Esophagus muscularis mucosa (tissue), 4 donors: ENCODE data around the gene DNAAF5. TPM values are rescaled to one million over a fixed set of nuclear protein-coding genes. Genes with fewer than 3 reads are reported as not detected.
"Not testable (repeated sequence)": the region's sequence is repeated elsewhere in the genome, so short reads cannot be mapped to it uniquely, and the experiment has no call there.

Source experiments
- DNase-seq: peaks from one replicate; pipeline ENCODE4 v3.0.0-alpha.2; 2017; ENCODE audit errors: extremely low spot score
- H3K27ac ChIP-seq, 4 donors: fragments of 200-600 bp; sonication (generic); replicated peaks in 1 of 4; 1 replicate in 3 of 4; 2 replicates in 1 of 4; pipeline ENCODE4 v1.5.1; 2016 to 2019; ENCODE audit warnings: mild to moderate bottlenecking in 1 of 4
- H3K27me3 ChIP-seq, 4 donors: fragments of 200-600 bp; sonication (generic); one replicate each; pipeline versions ENCODE4 v1.5.1 to v1.6.0; 2016 to 2019
- H3K36me3 ChIP-seq, 4 donors: fragments of 200-600 bp; sonication (generic); one replicate each; pipeline ENCODE4 v1.5.1; 2016 to 2019
- H3K4me1 ChIP-seq, 4 donors: fragments of 200-600 bp; sonication (generic); one replicate each; pipeline ENCODE4 v1.5.1; 2016 to 2019
- H3K4me3 ChIP-seq, 4 donors: fragments of 200-600 bp; sonication (generic); 1 replicate in 2 of 4; 2 replicates in 2 of 4; pipeline ENCODE4 v1.5.1; 2016 to 2019; ENCODE audit warnings: mild to moderate bottlenecking in 4 of 4, moderate library complexity in 1 of 4
- H3K9me3 ChIP-seq, 4 donors: fragments of 200-600 bp; sonication (generic); 1 replicate in 3 of 4; 2 replicates in 1 of 4; pipeline ENCODE4 v1.5.1; 2016 to 2019
- CTCF ChIP-seq, 3 experiments: fragments of 200-600 bp in 2 of 3; fragments of 450-650 bp in 1 of 3; sonication (generic) in 2 of 3; IDR thresholded peaks; one replicate each; pipeline ENCODE4 v1.5.1; 2017 to 2019; ENCODE audit warnings: antibody characterized with exemption in 3 of 3, mild to moderate bottlenecking in 2 of 3, moderate library complexity in 1 of 3
- EP300 ChIP-seq: sonication (generic); formaldehyde crosslinking; IDR thresholded peaks from one replicate; pipeline ENCODE4 v1.6.1; 2017; ENCODE audit warnings: antibody characterized with exemption
- POLR2A ChIP-seq: fragments of 450-650 bp; IDR thresholded peaks from one replicate; pipeline ENCODE4 v1.6.1; 2017; ENCODE audit warnings: antibody characterized with exemption, moderate library complexity, mild to moderate bottlenecking, low read depth
- POLR2AphosphoS5 ChIP-seq, 2 donors: sonication (generic); formaldehyde crosslinking; IDR thresholded peaks; one replicate each; pipeline ENCODE4 v1.6.1; 2017; ENCODE audit warnings: antibody characterized with exemption in 2 of 2
- WGBS: methylation state at CpG from one replicate; pipeline ENCODE4 v1.1.5; 2018; 5-methylcytosine and 5-hydroxymethylcytosine counted together
- intact Hi-C: fragments of 100-400 bp; cut with DNase I; formaldehyde crosslinking; loops from one replicate; pipeline ENCODE4 v1.15.1; 2023
- total RNA-seq, 4 donors: library from RNA; depleted of rRNA; stranded (reverse); fragments of >200 nt; gene quantifications; one replicate each; pipeline versions ENCODE4 v1.1.0 to v1.2.1, GENCODE V29; 2016

Gene DNAAF5
- total RNA-seq, 4 donors from 2014 or later = 21.2 to 32.7 (median 29.4) TPM

DNA sequence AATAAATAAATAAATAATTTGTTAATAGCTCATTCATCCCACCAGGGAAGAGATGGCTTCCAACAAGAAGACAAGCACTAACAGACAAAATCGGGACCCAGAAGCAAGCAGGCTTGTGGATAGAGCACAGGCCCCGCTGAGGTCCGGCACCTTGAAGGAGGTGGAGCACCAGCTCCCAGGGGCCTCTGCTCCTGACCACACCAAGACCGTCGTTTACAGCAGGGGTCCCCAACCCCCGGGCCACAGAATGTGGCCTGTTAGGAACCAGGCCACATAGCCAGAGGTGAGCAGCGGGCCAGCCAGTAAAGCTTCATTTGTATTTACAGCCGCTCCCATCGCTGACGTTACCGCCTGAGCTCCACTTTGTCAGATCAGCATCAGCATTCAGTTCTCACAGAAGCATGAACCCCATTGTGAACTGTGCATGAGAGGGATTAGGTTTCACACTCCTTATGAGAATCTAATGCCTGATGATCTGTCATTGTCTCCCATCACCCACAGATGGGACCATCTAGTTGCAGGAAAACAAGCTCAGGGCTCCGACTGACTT, 72.5 kb downstream of the DNAAF5 start:
- intact Hi-C loops = no loop called here
- no peaks in the 10 kb centered on the region for H3K36me3 ChIP-seq
- TF ChIP-seq POLR2A = no peak
- TF ChIP-seq EP300 = no peak
- no peak for TF ChIP-seq CTCF (IDR thresholded peaks at IDR 0.05)
- no peak for TF ChIP-seq POLR2AphosphoS5 (IDR thresholded peaks at IDR 0.05)
- 93% methylated on average over 11 of the region's 12 CpGs for WGBS
- H3K27me3 ChIP-seq = no peaks in the 10 kb centered on the region
- H3K4me1 ChIP-seq = peaks cover 23 to 52% (median 46%) of the 10 kb centered on the region in 4 donors
- no peak for DNase-seq
- H3K9me3 ChIP-seq = no peaks in the 10 kb centered on the region
- H3K4me3 ChIP-seq = no peak overlapping the region
- H3K27ac ChIP-seq = peak overlapping the region; percentile 74 to 83 (median 80)

DNA sequence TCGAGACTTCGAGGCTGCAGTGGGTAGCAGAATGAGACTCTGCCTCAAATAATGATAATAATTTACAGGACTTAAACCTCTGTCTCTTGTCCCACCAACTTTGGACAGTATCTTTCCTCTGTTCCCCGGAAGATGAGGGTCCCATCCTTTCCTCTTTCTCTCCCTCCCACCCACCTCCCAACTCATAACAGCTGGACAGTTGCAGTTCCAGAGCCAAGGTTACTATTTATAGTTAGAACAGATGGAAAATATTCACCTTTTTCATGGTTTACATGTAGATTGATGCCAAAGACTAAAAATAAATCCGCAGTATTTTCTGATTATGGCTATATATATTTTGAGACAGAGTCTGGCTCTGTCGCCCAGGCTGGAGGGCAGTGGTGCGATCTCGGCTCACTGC, 74.2 kb downstream of the DNAAF5 start:
- WGBS = 39% methylated on average over 7 of the region's 7 CpGs
- H3K27me3 ChIP-seq = no peaks in the 10 kb centered on the region
- intact Hi-C loops = no loop called here
- DNase-seq = no peak
- H3K27ac ChIP-seq = peak overlapping the region; percentile 70 to 78 (median 72)
- TF ChIP-seq CTCF (IDR thresholded peaks at IDR 0.05) = no peak
- TF ChIP-seq POLR2AphosphoS5 (IDR thresholded peaks at IDR 0.05) = no peak
- no peak for TF ChIP-seq POLR2A
- no peak for TF ChIP-seq EP300
- H3K9me3 ChIP-seq = no peaks in the 10 kb centered on the region
- no peak overlapping the region for H3K4me3 ChIP-seq
- no peaks in the 10 kb centered on the region for H3K36me3 ChIP-seq
- peaks cover 25 to 43% (median 40%) of the 10 kb centered on the region in 4 donors for H3K4me1 ChIP-seq

DNA sequence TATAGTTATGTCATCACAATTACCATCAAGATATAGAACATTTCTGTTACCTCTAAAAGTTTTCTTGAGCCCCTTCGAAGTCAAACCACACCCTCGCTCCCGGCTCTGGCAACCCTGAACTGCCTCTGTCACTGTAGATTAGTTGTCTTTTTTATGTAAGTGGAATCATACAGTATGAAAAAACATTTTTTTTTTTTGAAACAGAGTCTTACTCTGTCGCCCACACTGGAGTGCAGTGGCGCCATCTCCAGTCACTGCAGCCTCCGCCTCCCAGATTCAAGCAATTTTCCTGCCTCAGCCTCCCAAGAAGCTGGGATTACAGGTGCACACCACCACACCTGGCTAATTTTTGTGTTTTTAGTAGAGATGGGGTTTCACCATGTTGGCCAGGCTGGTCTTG, 74.9 kb downstream of the DNAAF5 start:
- intact Hi-C loops, H3K9me3 ChIP-seq: not testable (repeated sequence)
- WGBS = 47% methylated on average over 6 of the region's 6 CpGs

DNA sequence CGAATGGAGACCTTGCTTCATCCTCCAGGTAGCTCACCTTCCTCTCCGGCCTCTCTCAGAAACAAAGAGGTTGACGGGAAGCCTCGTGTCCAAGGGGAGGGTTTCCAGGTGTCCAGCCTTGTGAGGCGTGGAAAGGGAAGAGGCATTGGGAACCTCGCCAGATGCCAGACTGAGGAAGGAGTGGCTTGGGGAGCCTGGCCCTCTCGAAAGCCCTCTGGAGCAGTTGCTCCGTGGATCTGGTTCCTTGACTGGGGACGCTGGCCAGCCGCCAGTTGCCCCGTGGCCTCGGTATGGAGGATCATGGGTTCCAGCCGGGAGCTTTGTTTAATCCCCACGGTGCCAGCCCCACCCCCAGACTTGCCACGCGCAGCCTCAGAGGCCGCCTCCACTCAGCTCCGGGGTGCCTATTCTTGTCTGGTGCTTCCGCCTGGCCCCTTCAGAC, 75.5 kb downstream of the DNAAF5 start:
- TF ChIP-seq POLR2A (no peak), CTCF (IDR thresholded peaks at IDR 0.05) (no peak), POLR2AphosphoS5 (IDR thresholded peaks at IDR 0.05) (peak in 1 of 2 donors; percentile 52), EP300 (no peak)
- H3K36me3 ChIP-seq = no peaks in the 10 kb centered on the region
- peak overlapping the region; percentile 70 to 78 (median 72) for H3K27ac ChIP-seq
- WGBS = 18% methylated on average over 17 of the region's 19 CpGs
- H3K27me3 ChIP-seq = no peaks in the 10 kb centered on the region
- H3K4me3 ChIP-seq = peak overlapping the region; percentile 30 to 40 (median 36)
- H3K9me3 ChIP-seq = no peaks in the 10 kb centered on the region
- H3K4me1 ChIP-seq = peaks cover 29 to 43% (median 39%) of the 10 kb centered on the region in 4 donors
- intact Hi-C loops = no loop called here
- no peak for DNase-seq

More for the DNA sequence above, 74.9 kb downstream of the DNAAF5 start:
- not testable (repeated sequence) for DNase-seq, H3K36me3 ChIP-seq, H3K27me3 ChIP-seq
- Histone ChIP-seq H3K27ac (peak overlapping the region; percentile 70 to 78 (median 72)), H3K4me1 (peaks cover 29 to 43% (median 40%) of the 10 kb centered on the region in 4 donors), H3K4me3 (peak overlapping the region in 1 of 4 donors; percentile 30)

GRCh38 chr7:802500-803242, 76.2 kb downstream of the DNAAF5 start:
- H3K27me3 ChIP-seq = no peaks in the 10 kb centered on the region
- no peaks in the 10 kb centered on the region for H3K9me3 ChIP-seq
- H3K4me3 ChIP-seq = peak overlapping the region; percentile 30 to 40 (median 36)
- H3K36me3 ChIP-seq = no peaks in the 10 kb centered on the region
- intact Hi-C loops = no loop called here
- DNase-seq = no peak
- whole genome bisulfite sequencing = 73% methylated on average over 18 of the region's 18 CpGs
- peak overlapping the region; percentile 70 to 78 (median 72) for H3K27ac ChIP-seq
- H3K4me1 ChIP-seq = peaks cover 29 to 35% (median 32%) of the 10 kb centered on the region in 4 donors
- TF ChIP-seq CTCF (IDR thresholded peaks at IDR 0.05) = no peak
- TF ChIP-seq POLR2A = no peak
- TF ChIP-seq EP300 = no peak
- no peak for TF ChIP-seq POLR2AphosphoS5 (IDR thresholded peaks at IDR 0.05)
